Activated CD4-positive, alpha-beta T cell treated with anti-CD3 and anti-CD28 coated beads, Interleukin-2, amount 50 U/mL, for 24 hours (primary cell): ENCODE measurements around the gene NTM.

Source experiments
- DNase-seq, 2 donors: peaks; one replicate each; pipeline ENCODE4 v3.0.0-alpha.2; 2020; ENCODE audit warnings: low read depth in 1 of 2, low spot score in 1 of 2

Gene NTM

DNA sequence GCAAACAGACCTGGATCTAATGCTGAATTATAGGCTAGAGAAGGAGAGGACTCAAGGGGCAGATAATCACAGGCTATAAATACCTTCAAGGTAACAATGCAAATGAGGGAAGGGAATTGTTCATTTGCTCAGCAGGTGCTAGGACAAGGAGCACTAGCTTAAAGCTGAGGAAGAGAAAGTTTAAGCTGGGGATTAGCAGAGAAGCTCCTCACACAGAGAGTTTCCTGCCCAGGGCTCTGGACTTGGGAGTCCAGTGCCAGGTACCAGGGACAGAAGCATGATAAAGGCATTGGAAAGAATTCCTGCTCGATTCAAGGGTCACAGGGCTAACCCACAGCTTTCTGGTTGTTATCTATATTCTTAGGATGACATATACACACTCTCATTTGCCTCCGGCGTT is 509.9 kb downstream of the NTM start:
- no peak for DNase-seq

DNA sequence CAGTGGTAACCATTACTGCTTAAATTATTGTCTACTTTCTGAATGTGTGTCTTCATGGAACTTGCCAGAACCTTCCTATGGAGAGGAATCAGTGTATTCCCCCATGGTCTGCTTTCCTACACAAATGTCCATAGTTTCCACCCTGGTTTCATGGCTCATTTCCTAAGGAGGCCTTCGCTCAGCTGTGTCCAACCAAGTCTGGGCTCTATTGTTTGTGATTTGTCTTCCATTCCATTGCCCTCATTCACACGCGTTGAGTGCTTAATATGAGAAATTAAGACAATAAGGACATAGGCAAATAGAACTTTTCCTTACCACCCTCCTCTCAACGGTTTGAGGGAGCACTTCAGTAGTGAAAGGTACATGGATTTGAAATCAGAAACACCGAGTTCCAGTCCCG is 510.6 kb downstream of the NTM start:
- no peak for DNase-seq

DNA sequence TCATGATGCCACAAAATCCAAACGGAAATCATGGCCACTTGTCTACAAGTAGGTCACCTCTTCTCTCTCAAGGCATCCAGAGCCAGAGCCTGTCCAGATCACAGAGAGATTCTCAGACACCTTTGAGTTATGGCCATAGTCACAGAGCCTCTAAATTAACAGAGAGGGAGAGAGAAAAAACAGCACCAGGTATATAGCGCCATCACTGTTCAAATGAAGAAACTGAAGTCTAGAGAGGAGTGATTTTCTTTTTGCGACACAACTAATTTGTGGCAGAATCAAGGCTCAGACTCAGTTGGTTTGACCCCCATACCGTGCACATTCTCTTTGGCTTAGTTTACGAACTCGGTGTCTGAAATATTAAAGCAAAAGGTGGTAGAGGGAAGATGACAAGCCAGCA is 512.9 kb downstream of the NTM start:
- no peak for DNase-seq

DNA sequence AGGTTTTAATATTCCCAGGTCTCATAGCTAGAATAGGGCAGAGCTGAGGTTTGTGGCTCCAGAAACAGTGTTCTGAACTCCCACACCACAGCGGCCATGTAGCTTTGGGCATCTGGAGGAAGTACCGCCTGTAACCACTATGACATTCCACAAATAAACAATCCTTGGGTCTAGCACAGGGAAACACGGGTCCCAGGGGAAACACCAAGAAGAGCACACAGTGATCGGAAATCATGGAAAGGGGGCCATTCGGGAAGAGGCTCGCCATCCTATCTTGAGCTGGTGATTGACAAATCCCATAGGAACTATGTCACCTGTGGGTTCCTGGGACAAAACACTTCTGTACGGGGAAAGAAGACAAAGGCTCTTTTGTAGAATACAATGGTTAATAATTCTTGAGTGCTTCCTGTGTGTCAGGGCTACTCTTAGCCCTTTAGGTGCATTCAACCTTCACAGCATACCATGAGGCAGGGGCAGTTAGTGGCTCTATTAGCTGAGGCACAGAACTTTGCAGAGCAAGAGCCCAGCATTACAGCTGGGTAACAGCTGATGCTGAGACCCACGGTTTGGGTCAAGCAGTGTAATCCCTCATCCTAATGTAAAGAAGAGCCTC is 514.2 kb downstream of the NTM start:
- DNase-seq: no peak

DNA sequence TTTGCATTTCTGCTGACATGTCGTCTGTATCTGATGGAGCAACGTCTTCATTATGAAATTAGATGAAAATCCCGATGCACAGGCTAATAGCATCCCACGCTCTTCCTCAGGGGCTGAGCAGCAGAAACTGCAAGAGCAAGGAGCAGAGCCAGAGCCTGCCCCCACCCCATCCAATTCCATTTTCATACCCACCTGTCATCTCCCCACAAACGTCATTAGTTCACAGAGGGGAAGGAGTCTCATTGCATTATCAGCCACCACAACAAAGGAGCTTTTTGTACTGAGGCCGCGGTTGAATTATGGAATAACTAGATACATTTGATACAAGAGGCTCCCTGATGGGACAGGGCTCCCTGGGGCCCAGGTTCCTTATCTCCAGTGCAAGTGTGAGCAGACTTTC is 515.0 kb downstream of the NTM start:
- no peak for DNase-seq

DNA sequence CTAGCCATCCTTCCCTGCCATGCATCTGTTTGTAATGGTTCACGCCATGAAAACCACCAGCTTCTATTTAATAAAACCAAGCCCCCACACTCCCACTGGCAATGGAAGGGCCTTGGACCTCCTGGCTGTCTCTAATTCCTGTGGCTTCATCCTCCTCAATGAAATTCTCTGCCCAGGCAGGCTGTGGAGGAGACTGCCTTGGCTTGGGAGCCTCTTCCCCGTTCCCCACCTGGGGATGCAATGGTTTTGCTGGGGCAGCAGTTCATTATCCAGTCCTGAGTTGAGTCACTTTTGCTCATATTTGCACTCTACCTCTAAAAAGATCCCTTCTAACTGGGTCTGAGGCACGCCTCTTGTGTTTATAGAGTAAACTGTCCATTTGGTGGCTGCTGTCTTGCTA is 515.8 kb downstream of the NTM start:
- DNase-seq: no peak

DNA sequence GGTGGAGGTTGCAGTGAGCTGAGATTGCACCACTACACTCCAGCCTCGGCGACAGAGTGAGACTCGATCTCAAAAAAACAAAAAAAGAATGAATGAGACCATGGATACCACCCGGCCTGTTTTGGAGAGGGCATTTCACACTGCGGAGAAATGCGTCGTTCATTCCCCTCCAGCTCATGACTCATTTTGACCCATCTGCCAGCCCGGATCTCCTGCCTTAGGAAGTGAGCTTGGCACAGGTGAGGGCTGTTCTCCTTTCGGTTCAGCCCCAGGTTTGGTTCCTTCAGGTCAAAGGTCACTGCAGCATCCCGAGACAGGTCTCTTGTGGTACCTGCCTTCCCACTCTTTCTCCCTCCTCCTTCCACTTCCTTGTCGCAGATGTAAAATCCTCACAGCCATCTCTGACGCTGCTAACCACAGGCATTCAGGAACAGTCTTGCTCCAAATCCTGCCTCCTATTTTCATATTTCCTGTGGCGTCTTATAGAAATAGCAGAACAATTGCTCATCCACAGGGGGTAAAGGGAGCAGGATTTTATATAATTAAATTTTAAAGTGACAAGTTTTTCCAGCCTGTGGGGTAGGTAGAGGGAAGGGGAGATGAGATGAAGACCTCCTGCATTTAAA is 517.9 kb downstream of the NTM start:
- DNase-seq: no peak

DNA sequence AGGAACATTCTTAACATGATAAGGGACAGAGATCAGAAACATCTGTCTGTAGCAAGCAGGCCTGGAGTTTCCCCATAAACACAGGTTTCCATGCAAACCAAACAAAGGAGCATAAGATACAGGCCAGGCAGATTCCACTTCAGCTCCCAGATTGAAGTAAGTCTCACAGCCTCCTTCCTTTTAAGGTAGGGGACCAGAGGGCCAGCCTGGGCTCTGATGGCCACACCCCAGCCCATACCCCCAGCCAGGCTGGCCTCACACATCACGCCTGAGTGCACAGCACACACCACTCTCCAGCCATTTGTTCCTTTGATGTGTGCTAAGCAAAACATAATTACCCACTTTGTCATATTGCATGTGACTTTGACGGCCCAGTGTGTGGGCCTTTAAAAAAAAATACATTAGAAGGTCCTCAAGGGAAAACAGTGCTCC is 518.7 kb downstream of the NTM start:
- DNase-seq: no peak

DNA sequence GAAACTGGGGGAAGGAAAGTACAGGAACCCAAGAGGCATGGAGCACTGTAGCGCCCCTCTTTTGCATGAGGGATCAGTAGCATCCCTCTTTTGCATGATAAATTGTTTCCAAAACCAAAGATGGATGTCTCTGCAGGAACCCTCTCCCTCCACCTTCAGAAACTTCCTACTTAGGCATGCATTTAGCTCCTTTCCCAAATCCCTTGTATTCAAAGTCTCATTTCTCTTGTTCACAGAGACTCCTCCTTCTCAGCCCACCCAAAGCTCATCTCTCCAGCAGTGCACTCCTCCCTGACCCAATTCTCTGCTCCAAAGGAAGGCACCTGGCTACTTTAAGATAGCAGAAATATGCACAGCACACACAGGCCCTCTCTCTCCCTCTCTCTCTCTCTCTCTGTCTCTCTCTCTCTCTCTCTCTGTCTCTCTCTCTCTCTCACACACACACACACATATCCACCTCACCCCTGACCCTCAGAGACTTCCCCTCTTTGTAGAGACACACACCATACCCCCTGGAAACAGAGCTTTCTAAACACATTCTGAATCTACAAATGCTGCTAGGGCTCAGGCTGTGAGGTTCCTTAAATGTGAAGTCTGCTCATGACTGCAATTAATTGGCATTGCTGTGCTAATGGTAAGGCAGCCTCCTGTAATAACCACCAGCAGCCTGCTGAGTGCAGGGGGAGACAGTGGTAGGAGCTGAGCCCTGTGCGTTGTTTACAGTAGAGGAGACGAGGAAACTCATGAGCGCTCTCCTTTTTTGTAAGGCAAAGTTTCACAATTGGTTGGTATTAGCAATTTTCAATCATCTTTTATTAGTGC is 519.6 kb downstream of the NTM start:
- DNase-seq: no peak

DNA sequence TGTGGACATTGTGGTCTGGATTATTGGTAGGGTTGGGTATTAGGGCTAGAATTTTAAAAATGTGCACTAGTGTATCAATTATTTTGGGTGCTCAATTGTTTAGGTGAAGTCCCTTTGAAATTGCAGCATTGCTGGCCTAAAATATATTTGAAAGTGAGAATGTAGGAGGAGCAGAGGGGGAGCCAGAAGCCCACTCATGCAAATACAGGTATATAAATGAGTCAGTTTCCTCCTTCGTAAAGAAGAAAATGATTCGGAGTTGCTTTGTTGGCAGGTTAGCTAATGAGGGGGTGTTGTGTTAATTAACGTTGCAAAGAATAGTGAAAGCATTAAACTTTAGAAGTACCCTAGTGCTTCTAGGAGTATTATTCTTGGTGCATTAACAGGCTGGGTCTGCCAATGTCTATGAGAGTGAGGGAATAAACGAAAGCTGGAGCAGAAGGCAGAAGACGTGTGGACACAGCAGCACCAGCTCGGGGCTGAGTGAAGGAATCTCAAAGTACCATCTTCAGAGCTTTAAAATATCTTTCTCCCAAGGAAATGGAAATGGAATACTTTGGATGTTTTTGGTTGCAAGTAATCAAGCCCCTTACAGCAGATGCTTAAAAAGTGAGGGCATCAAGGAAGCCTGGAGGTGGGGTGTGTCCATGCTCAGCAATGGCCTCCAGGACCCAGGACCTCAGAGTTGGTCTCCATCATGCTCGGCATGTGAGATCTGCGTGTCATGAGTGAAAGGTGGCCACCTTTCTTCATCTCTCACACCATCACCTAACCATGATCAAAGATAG is 522.9 kb downstream of the NTM start:
- DNase-seq: no peak

DNA sequence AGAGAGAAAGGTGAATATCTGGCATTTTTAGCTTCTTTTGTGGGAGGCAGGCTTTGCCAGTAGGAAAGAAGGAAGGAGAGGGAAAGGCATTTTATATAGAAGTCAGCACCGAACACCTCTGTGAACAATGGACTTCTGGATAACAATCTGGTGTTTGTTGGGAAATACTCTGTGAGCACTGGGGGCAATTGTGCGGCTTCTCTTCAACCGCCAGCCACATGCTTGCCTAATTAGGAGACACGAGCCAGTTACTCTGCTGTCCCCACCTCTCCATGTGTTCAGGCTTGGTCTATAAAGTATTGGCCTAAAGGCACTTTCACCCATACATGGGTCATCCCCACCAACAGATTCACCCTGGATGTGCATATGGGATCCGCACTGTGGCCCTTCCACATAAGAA is 523.6 kb downstream of the NTM start:
- DNase-seq: no peak

DNA sequence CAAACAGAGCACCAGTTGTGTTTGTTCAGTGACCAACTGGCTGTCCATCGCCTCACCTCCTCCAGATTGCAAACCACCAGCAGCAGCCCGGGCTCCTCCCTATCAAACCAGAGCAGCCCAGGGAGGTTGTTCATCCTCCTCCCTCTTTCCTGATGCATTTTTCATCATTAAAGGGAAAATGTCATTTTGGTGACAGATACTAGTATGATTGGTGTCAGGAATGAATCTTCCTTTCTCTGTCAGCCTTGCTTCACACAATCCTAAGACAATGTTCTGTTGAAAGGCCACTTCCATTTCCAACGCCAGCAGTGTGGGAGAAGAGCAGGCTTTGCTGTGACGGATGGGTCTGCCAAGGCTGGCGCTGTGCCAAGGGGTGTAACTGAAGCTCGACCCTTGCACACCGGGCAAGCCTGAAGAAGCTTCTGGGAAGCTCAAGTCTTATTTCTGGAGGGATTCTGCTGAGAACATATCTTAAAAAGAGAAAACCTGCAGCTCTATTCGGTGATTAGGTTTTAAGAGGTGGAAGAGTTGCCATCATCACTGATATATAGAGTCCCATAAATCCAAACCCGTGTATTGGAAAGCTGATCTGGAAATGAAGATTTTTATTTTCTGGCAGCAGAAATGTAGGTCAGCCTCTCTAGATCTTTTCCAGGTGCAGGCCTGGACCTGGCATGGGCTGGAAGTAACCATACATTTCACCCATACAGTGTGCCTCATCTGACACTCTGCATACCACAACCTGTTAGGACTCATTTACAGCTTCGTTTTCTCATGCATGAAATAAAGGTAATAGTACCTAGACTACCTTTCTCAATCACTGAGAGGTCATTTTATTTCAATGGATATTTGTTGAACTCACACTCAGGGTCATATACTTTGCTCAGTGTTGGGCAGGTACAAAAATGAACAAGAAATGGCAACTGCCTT is 524.5 kb downstream of the NTM start:
- DNase-seq: no peak

DNA sequence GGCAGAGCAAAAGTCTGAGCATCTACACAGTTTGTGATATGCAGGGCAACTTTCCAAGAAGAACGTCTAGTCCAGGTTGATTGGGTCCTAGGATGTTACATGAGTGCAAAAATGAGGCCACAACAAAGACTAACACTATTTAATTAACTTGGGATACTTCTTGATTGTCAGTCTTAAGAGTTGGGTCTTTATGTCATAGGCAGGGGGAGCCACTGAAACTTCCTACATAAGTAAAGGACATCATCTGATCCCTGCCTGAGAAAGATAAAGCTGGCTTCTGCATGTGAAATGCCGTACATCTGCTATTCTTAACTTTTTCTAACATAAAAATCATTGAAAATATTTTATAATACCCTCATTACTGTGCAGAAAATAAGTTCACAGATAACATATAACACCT is 525.5 kb downstream of the NTM start:
- no peak for DNase-seq

DNA sequence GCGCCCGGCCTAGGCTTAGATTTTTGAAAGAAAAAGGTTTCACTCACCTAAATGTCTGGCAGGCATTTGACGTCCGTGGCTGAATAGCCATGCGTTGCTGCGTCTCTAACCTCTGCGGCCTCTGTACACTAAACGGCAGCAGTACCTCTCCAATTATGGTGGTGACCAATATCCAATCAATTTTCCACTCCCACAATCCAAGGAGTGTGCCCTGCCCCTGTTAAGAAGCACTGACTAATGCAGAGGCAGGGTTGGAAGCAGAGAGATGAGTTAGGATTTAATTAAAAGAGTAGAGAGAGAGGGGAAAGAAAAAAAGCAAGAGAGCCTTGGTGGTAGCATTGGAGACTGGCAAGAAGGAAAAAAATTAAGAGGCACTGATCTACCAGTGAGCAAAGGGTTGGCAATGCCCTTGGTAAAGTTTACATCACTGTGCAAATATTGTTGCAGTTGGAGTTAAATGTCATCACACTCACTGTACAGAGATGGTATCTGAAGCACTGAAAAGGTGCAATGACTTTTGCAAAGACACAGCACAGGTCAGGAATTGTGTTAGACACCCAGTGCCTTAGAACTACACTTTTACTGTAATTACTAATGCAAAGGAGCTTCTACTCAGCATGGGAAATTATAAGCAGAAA is 526.7 kb downstream of the NTM start:
- DNase-seq: no peak

DNA sequence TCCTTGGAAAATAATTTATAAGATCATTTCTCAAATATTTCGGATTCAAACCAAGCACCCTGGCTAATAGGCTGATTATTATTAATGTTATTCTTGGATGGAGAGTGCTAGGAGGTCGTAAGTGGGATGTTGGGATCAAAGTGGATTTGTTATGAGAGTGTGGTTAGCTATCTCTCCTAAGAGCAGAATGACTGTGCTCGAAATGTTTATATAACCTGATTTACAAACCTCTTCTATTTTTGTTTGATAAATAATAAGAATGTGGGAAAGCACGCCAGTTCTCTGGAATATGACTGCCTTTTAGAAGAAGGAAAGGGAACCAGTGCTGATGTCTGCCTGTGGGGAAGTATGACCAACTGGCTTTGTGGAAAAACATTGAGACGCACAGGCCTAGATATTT is 527.5 kb downstream of the NTM start:
- DNase-seq: no peak

DNA sequence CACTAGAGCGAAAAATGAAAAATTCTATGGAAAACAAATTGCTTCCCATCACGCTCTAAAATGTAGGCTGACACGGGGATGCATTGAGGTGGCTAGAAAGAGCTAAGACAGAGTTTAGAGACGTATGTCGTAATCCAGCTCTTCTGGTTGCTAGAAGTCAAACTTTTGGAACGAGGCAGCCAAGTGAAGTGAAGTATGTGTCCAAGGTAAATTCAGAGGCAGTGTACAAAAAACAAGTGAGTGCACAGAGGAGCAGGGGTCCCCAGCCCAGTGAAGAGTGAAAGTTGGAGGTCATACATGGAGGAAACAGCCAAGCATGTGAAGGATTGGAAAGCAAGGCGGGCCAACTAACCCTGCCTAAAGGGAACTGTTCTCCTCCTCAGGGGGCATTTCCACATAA is 528.5 kb downstream of the NTM start:
- no peak for DNase-seq

DNA sequence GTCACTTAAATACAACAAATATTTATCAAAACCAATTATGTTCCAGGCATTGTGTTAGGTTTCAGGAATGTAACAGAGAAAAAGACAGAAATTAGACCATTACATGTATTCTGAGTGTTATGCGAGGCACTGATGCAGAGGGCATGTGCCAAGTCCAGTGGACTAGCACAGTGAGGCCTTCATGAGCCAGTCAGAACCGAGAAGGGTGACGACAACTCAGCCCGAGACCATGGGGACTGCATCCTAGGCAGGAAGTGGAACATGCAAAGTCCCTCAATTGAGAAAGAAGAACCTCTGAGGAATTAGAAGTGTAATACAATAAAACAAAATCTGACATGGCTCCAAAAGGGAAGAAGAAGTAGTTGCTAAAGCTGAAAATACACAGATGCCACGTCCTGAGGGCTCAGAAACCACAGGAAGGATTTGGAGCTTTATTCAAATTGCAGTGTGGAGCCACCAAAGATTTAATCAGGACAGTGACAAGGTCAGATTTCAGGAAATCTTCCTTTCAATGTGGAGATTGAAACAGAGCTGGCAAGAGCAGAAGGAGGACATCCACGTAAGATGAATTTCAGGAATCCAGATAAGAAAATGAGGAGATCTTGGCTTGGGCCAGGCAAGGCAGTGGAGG is 529.6 kb downstream of the NTM start:
- DNase-seq: no peak

DNA sequence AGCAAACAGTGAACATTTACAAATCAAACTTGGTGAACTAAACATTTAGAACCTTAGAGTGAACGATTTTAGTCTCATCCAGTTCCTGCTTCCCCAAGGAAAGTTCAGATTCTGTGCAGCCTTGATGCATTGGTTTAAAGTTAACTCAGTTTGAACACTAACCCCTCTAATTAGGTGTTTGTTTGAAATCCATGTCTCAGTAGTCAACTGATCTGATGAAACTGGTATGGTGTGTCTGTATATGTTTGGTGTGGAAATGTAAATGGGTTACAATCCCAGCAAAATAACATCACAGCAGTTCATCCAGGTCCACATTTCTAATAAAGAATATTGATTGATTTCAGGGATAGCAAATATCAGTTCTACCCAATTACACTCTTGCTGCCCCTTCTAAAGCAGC is 532.0 kb downstream of the NTM start:
- no peak for DNase-seq

DNA sequence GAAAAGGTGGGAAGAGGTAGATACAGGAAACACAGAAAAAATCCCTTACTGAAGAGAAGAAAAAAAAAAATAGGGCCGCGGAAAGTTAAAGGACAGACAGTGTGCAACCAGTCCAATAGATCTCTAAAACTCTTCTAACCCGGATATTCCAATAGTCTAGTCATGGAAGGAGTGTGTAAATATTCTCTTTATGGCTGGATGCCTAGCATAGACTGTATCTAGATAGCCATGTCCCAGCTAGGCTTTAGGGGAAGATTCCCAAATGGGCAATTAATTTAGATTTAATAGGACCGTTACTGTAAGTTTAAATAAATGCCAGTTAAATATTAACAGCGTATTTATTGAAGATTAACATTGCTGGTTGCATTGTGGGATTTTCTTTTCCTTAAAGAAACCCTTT is 532.7 kb downstream of the NTM start:
- DNase-seq: no peak

DNA sequence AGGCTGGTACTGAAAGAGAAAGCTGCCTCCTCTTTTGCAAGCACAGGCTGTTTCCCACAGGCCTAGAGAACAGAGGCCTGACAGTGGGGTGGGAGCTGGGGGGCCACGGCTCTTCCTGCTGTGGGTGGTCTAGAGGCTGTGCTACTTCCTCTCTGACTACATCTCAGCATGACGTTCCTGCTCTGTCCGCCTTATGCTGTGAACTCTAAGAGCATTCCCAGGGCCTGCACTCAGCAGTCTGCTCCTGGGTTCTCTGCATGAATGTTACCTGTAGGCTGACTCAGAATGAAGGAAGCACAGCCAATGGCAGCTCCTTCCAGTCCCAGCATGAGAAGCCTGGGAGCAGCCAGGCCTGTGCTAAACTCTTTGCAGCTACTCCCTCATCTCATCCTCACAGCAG is 534.3 kb downstream of the NTM start:
- DNase-seq: no peak
